Activated T-helper 1 cell treated with Interleukin-2 at 50 U/mL for 16 hours (primary cell): ENCODE results near the gene ZNF444.

Experiments
- DNase-seq: peaks from one replicate; pipeline ENCODE4 v3.0.0-alpha.2; 2020; ENCODE audit warnings: low read depth

The ZNF444 gene

DNA sequence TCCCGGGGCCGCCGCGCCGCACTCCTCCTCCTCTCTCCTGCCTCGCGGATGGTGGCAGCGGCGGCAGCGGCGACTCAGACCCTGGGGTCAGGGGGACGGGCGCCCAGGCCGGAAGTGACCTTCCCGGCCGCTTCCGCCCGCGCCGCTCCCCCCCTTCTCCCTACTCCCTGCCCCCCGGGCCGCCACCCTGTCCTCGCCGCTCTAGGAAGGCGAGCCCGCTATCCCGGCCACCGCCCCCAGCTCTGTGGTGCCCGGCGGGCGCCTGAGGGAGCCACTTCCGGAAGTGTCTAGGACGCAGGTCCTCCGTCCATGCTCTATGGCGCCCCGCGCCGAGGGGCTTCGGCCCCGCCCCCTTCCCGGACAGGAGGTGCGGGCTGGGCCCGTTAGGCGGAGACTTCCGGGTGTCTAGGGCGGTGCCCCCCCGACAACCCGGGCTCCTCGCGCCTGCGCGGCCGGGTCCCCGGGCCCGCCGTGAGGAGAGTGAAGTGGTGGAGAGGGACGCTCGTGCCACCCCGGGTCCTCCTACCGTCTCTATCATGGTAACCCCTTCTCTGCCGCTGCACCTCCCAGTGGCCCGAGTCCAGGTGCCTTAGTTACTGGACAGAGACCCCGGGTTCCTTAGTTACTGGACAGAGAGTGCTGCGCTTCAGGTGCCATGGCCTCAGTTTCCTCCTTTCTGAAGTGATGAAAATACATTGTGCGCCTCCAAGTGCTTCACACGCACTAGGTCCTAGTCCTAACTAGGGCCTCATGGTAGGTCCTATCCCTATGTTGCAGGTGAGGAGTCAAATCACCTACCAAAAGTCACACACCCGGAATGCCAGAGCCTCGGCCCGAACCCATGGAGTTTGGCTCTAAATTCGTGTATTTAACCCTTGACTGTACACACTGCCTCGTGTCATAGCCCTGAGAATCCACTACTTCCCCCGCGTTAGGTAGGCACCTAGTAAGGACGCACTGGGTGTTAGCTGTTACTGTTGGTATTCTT, 19.6 kb upstream of the ZNF444 start, which contains the start of gene ZNF787:
ZNF787 (minus strand) TSS at position 116 of the 988 bp plus-strand sequence. CDS start 18,078 bp downstream, outside the sequence.
- peak; percentile 96 for DNase-seq

DNA sequence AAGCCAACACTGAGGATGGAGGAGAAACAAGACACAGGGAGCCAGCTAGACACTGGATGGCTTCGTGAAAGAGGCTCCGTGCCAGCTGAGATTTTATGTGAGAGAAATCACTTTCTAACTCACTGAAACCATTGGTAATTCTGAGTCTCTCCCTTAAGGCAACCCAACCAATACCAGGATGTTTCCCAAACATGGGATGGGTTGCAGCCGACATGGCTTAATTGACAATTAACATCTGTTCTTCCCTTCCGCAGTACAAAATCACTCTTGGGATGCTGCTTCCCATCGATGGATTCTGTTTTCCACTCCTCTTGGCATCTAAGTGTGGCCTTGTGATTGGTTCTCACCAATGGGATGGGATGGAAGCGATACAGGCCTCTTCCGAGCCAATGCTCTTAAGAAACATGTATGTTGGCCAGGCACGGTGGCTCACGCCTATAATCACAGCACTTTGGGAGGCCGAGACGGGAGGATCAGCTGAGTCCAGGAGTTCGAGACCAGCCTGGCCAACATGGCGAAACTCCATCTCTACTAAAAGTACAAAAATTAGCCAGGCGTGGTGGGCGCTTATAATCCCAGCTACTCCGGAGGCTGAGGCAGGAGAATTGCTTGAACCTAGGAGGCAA, 17.7 kb upstream of the ZNF444 start:
- no peak for DNase-seq

DNA sequence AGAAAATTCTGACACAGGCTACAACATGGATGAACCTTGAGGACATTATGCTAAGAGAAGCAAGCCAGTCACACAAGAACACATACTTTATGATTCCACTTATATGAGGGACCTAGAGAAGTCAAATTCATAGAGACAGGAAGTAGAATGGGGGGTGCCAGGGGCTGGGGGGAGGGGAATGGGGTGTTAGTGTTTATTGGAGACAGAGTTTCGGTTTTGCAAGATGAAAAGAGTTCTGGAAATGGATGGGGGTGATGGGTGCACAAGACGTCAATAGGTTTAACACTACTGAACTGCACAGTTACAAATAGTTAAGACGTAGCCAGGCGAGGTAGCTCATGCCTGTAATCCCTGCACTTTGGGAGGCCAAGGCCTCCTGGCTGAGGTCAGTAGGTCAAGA, 16.5 kb upstream of the ZNF444 start:
- no peak for DNase-seq

DNA sequence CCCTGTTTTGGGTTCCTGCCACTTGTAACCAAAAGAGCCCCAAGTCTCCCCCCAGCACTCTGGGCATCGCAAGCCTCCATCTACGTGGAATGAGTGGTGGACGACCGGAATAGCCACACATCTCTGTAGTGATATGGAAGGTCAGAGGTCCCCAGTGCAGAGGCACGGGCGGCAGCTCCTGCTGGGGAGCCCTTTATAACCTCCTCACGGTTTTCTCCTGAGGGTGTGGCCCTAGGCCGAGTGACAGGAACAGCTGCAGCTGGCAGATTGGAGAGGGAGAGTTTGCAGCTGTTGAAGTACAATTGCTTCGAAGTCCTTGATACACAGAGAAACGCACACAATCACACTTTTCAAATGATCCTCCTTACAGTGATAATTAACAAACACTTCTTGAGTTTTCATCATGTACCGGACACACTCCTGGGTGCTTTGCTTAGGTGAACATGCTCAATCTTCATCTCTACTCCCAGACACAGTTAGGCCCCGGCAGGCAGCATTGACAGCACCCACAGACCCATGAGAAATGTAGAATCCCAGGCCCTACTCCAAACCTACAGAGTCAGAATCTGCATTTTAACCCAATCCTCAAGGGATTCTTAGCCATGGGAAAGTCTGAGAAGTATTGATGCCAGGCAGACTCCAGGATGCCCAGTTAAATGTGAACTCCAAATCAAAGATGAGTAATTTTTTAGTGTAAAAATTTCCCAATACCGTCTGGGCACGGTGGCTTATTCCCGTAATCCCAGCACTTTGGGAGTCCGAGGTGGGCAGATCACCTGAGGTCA, 15.1 kb upstream of the ZNF444 start:
- DNase-seq: no peak

DNA sequence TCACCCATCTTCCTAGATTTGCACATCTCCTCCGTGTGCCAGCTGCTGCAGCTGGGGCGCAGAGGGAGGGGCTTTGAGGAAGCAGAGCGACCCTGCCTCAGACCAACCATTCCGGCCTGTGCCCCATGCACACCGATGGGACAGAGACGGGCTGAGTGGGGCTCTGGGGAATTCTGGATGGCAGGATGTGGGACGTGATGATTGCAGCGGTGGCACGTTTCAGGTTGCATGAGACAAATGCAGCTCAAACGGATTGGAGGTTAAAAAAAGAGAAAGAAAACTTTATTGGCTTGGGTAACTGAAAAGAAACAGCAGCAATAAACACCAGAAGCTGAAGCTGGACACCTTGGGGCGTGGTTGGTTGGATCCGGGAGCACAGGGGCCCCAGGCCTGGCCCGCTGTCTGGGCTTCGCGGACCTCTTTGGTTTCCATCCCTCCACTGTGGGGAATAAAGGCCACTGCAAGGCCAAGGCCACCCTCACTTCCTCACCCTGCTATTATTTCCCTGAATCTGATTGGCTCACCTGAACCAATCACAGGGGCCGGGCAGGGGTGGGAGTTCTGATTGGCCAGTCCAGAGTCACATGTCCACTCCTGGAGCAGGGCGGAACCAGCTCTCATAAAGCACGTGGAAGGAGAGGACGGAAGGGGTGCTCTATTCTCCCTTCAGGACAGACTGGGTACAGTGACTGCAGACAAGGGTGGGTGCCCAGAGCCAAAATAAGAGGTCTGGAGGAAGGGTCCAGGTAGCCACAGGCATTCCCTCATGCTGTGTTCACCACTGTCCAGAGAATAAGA, 13.9 kb upstream of the ZNF444 start:
- DNase-seq: no peak

DNA sequence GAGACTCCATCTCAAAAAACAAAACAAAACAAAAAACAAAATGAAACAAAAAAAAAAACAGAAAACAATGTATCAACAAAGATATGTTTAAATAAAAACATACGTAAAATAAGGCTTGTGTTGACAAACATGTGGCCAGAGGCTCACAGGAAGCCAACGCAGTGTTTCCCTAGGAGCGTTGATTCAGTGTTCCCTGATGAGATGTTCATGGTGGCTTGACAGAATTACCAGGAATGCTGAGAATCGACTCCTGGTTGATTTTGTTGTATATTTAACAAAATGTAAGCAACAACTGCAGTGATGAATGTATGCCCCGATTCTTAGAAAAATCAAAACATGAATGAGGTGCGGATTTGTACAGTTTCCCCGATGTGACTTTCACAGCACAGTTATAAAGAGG, 11.1 kb upstream of the ZNF444 start:
- no peak for DNase-seq

DNA sequence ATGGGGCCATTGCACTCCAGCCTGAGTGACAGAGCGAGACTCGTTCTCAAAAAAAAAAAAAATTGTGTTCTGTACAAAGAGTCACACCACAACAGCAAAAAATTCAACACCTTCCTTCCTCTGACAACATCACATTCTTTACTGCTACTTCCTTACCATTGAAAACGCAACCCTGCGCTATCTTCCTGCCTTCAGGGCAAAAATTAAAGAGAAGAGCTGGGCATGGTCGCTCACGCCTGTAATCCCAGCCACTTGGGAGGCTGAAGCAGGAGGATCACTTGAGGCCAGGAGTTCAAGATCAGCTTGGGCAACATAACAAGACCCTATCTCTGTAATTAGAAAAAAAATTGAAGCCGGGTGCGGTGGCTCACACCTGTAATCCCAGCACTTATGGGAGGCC, 9.4 kb upstream of the ZNF444 start:
- no peak for DNase-seq

DNA sequence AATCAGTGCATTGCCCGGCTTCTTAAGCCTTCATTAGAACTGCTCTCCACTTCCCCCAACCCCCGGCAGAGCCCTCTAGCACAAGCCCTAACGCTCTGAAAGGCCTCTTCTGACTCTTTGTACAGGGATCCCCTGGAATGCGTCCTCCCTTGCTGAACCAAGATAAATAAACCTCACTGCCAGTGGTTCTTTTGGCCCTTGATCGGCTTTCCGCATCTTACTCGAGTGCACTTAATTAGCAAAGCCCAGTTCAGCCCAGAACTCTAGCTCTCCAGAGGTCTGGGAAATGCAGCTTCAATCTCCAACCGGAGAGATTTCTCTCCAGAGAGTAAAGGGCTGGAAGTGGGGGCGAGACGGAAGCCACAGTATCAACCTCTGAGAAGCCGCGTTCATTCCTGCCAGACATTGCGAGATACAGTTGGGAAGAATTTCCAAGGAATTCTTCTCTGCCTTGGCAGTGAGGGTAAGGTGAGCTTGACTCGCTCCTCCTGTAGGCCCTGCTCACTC, 8.7 kb upstream of the ZNF444 start:
- DNase-seq: no peak

DNA sequence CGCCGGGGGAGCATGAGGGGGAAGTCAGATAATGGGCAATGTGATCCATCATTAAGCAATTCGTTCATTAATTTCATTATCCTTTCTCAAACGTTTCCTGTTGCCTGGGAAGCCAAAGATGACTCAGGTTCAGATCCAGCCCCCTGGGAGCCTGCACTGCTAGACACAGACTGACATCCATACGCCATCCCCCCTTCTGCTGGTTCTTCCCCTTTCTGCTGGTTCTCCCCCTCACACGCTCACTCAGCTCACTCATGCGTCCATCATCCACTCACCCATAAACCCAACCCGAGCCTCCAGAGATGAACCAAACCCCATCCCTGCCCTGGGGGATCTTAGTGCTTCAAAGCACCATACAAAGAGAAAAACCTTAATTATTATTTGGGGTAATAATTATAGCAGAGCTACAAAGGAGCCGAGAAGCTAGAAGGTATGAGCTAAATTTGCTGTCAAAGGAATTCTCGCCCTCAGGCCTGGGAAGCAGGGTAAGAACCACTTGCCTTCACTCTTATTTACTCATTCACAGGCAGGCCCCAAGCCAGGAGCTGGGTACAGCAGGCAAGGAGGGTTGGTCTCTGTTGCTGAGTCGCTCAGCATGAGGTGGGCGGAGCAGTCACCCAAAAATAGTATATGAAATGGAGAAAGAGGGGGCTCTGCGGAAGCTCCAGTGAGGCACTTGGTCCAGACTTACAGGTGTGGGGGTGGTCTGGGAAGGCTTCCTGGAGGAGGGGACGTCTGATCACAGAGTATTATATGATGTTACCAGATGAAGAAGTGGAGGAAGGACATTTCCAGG, 7.0 kb upstream of the ZNF444 start:
- no peak for DNase-seq

DNA sequence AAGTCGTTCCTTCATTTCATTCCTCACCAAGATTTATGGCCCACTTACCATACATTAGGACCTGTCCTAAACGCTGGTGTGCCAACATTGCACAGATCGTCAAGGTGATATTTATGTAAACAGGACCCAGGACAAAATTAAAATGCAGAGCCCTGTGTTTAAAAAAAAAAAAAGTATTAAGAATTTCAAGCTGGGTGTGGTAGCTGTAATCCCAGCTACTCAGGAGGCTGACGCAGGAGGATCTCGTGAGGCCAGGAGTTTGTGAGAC, 6.5 kb upstream of the ZNF444 start:
- no peak for DNase-seq

DNA sequence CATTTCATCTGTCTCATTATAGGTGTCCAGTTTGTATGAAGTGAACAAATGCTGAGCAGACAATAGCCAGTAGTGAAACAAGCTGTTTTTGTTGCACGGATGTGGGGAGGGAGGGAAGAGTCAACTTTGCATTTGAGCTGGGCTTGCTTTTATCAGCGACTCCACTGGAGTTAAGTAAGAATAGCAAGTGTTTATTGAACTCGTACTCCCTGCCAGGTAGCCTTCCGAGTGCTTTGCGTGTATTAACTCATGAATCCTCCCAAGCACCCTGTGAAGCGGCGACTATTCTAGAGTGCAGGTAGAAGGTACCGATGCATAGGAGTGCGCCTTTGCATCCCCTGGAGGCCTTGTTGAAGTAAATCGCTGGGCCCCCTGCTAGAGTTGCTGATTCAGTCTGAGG, 4.7 kb upstream of the ZNF444 start:
- no peak for DNase-seq

DNA sequence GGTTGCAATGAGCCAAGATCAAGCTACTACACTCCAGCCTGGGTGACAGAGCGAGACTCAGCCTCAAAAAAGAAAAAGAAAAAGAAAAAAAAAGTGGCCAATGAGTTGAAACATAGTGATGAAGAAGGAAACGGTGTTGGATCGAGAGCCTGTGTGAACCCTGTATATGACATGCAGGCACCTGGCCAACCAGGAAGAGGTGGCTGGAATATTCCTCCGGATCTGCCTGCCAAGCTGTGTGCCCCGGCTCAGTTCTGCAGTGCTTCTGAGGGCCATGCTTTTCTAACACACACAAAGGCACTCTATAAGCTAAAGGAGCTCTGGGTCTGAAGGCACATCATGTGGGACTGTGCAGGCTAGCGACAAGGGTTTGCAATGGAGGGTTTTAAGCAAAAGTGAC, 3.7 kb upstream of the ZNF444 start:
- DNase-seq: no peak

DNA sequence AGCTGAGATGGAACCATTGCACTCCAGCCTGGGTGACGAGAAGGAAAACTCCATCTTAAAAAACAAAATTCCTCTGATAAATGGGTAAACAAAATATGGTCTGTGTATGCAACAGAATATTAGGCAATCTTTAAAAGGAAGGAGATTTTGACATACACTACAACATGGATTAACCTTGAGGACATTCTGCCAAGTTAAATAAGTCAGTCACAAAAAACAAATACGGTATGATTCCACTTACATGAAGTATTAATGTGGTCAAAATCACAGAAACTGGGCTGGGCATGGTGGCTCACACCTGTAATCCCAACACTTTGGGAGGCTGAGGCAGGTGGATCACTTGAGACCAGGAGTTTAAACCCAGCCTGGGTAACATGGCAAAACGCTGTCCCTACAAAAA, 3.0 kb upstream of the ZNF444 start:
- no peak for DNase-seq

DNA sequence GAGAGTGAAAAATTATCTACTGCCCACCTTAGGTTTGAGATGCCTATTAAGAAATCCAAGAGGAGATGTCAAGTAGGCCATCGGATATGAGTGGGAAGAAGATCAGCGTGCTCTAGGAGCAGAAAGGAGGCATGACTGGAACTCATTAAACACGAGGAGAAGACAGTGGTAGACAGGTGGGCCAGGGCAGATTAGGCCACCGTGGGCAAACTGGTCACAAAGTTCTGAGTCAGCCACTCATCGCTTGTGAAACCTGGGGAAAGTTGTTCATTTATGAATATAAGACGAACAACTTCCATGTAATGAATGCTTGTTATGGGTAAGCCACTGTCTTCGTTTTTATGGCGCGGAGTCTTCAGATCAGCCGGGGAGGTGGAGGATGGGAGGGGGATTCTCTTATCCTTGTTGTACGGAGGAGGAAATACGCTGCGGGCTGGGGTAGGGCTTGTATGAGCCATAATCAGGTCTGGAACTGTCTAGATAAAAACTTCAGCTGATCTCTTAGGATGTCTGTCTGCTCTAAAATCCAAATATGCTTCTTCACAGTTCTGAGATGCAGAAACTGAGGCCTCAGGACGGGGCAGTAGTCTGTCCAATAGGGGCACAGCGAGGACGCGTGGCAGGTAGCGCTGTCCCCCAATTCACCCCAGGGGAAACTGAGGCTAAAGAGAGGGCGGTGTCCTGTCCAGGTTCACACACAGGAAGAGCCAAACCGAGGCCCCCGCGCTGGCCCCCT, 1.1 kb upstream of the ZNF444 start:
- DNase-seq: no peak

DNA sequence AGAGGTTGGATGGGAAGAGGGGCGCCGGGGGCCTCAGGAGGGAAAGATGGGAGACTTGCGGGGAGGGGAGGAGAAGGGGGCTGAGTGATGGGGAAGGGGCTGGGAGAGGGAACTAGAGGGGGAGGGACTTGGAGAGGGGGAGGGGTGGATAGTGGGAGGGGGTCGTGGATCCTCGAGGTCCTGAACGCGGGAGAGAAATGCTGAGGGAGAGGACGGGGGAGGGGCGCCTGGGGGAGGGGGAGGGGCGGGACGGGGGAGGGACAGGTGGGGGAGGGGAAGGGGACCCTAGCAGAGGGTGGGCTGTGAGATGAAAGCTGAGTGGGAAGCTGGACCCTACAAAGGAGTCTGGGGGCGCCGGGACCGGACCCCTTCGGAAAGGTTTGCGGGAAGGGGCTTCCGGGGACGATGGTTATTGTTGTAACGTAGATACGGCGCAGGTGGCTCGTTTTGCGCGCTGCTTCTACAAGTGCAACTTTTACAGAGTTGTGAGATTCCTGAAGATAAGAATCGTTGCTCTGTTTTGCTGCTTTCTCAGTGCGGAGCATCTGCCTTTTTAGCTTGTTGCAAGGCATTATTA, 418 bp downstream of the ZNF444 start:
- no peak for DNase-seq

DNA sequence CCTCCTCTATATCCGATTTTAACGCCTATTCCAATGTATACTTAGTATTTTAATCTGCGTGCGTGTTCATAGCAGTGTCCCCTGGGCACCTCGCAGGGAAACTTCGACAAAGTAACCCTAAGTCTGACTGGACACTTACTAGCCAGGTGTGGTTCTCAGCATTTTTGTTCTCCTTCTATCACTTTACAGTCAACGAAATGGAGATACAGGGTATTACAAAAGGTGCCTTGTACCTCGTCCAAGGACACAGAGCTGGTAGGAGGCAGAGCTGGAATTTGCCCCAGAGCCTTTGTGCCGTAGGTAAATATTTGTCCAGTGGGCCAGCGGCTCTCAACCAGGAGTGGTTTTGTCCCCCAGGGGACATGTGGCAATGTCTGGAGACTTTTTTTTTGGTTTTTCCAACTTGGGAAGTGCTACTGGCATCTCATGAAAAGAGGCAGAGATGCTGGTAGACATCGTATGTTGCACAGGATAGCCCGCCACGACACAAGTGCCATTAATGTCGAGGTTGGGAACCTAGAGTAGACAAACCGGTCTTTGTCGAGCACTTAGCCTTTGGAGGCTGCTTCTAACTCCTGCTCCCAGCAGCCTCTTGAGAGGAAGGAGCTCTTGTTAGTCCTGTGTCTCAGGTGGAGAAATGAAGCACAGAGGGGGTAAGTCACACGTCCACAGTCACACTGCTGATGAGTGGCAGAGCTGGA, 1.1 kb downstream of the ZNF444 start:
- DNase-seq: no peak

DNA sequence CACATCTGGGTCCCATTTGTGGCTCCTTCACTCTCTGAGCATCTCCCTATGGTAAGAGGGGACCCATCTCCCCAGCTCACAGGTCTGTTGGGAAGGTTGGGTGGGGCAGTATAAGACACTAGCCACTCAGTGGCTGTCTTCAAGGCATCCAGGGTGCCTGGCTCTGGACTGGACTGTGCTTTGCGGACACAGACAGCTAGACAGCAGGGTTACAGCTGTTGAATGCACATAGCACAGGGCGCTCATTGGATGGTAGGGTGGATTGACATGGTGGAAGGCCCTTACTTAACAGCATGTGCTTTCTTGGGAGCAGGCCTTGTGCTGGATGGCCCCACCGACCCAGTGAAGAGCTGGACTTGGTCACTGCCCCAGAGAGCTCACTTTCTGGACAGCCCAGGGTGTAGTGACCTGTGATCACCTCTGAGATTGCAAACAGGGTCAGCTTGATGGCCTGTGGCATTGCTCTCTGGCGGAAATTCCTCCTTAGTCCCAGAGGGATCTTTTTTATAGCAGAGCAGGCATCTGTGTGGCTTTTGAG, 1.9 kb downstream of the ZNF444 start:
- no peak for DNase-seq

DNA sequence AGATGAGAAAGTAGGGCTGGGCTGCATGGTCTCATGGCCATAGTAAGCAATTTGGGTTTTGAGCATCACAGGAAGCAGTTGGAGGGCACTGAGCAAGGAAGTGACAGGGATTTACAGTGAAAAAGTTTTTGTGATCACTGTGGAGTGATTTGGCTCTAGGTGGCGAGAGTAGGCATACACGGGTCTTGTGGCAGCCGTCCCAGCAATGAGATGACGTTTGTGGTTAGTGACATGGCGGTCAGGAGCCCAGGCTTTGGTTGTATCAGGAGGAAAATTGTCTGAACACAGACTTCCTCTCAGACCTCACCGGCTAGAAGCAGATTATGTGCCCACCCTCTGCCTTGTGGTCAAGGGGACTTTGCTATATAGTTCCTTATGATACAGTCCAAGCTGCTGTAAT, 3.3 kb downstream of the ZNF444 start:
- DNase-seq: no peak

DNA sequence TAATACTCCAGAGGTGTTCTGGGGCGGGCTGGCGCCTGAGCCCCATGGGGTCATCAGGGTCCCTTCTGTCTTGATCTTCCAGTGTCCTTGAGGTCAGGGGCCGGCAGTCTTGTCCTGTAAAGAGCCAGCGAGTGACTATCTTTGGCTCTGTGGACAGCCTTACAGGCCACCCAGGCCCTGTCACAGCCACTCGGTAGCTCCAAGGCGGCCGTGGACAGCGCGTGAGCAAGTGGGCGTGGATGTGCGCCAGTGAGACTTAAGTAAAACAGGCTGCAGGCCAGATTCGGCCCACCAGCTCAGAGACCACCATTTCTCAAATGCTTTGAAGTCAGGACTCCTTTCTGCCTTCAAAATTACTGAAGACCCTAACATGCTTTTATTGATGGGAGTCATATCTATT, 3.7 kb downstream of the ZNF444 start:
- DNase-seq: no peak
